NCI-H1417 (cell line): ENCODE results near the gene SLC39A11.
"Not testable (repeated sequence)": the region's sequence is repeated elsewhere in the genome, so short reads cannot be mapped to it uniquely, and the experiment has no call there.

ENCODE experiments used
- DNase-seq, 3 experiments: peaks; one replicate each; lab custom pipeline; 2025; lab: John Stamatoyannopoulos, UW

SLC39A11 gene

DNA sequence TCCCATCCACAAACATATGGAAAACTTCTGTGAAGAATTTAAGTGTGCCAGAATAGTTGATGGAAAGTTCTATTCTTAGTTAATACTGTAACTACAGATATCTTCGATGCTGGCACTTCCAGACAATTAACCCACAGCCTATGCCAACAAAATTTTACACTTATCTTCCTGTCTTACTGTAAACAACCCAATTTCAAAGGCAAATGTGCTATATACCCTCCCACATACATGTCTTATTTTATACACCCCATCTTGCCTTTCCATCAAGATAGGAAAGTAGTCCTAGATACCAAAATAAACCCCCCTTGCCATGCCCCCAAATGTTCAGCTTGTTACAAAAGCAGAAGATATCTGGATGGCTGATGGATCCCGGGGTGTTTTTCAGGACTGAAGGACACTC is 306.3 kb downstream of the SLC39A11 start:
- no peak for DNase-seq

DNA sequence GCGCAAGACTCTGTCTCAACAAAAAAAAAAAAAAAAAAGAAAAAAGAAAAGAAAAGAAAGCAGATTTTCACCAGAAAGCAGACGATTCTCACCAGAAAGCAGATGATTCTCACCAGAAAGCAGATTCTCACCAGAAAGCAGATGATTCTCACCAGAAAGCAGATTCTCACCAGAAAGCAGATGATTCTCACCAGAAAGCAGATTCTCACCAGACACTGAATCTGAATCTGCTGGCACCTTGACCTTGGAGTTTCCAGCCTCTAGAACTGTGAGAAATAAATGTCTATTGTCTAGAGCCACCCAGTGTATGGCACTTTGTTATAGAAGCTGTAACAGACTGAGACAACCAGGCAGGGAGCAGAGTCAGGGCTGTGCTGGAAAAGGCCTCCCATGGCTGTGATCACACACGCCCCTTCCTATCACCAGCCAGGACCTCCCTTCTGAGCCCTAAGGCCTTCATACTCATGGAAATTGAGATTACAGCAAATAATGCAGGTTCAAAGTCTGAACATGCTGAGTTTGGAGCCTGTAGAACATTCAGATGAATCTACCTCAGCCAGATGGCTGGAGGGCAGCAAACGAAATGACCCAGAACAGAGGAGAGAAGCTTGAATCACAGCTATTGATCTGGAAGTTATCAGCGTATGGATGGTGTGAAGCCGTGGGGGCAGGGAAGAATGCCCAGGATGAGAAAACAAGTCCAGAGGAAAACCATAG is 309.3 kb downstream of the SLC39A11 start:
- DNase-seq, result no peak

DNA sequence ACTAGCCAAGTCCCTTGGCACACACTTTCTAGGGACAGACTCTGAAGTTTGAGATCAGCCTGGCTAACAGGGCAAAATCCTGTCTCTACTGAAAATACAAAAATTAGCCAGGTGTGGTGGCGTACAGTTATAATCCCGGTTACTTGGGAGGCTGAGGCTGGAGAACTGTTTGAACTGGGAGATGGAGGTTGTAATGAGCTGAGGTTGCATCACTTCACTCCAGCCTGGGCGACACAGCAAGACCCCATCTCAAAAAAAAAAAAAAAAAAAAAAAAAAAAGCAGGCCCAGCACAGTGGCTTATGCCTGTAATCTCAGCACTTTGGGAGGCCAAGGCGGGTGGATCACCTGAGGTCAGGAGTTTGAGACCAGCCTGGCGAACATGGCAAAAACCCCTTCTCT is 310.1 kb downstream of the SLC39A11 start:
- not testable (repeated sequence) for DNase-seq

DNA sequence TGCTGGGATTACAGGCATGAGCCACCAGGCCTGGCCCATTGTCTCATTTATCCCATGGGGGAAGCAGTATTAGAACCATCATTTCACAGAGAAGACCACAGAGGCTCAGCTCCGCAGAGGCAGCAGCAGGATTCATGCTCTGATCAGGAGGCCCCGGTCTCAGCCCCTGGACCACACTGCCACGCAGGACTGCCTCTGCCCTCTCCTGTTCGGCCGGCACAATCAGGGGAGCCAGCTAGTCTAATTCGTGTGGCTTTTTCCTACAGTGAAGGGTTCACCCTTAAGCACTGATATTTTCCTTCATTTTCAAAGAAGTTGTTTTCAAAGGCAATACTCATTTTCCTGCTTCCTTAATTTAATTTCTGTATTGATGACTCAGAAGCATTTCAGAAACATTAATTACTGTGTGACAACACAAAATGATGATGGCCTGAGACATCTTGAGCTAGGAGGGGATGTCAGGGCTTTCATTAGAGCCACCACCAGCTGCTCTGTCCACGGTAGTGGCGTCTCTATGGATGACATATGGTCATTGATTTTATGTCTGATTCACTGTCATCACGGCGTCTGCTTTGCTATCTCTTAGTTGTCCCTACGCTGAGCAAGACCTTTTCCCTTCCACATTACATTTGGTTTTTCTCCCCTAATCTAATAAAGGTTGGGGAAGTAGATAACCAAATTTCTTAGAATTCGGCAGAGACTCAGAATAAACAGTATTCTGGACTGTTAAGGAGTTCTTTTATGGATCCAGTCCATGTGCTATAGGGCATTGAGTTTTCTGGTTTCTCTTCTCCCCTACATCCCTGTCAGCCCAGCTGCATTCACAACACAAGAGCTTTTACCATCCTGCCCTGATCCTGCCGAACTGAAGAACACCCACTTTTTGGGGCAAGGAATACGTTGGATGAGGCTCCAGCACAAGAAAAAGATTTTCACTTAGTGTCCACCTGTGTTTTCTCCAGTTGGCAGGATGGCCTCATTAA is 314.0 kb downstream of the SLC39A11 start:
- peak in 1 of 3 experiments; percentile 28 for DNase-seq

DNA sequence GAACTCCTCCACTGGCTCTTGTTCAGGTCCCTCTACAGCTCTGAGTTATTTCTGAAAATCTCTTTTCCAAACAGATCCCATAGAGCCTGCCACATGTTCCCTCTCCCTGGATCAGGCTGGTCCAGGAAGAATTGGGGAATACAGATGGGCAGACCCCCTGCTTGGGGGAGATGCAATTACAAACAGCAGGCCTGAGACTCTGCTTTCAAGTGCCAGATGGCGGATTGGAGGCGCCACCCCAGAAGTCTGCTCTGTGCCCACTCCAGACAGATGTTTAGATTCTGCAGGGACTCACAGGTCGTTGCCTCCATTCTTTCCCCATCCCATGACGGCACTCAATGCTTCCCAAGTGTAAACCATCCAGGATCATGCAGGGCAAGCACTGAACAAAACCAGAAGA is 316.6 kb downstream of the SLC39A11 start:
- peak in 1 of 3 experiments; percentile 16 for DNase-seq

DNA sequence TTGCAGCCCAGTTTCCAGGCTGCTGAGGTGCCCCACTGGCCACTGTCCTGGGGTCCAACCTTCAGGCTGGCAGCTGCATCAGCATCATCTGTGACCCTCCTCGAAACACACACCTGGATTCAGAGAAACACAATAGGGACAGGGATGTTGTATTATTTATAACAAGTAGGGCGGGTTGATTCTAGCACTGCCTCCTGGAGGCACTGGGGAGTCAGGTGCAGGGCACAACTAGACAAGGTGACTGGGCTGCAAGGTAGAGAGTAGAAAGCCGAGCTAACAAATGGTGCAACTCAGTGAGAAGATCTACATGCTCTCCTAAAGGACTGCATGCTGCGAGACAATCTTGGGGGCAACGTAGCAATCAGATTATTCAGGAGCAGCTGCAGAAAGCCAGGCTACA is 317.3 kb downstream of the SLC39A11 start:
- DNase-seq, result no peak

DNA sequence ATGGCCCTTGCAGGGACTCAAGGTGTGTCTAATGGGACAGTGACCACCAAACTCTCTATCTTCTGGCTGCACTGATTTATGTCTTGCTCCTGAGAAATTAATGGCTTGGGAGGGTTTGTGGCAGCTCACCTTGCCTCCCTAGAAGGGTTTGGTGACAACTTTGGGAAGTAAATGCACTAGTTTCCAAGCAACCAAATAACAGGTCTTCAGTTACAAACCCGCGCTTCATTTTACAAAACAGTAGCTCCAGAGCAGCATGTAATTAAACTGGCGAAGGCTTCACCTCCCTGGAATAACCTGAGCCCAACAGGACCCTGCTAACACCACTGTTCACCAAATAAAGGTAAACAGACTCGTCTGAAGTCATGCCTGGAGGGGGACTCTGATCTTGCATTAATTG is 318.3 kb downstream of the SLC39A11 start:
- peak in 2 of 3 experiments; percentile 23 to 68 for DNase-seq

DNA sequence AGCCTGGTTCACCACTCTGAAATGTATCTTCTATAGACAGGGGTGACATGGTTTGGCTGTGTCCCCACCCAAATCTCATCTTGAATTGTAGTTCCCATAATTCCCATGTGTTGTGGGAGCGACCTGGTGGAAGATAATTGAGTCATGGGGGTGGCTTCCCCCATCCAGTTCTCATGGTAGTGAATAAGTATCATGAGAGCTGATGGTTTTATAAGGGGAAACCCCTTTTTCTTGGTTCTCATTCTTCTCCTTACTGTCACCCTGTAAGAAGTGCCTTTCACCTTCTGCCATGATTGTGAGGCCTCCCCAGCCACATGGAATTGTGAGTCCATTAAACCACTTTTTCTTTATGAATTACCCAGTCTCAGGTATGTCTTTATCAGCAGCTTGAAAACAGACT is 319.3 kb downstream of the SLC39A11 start:
- not testable (repeated sequence) for DNase-seq

DNA sequence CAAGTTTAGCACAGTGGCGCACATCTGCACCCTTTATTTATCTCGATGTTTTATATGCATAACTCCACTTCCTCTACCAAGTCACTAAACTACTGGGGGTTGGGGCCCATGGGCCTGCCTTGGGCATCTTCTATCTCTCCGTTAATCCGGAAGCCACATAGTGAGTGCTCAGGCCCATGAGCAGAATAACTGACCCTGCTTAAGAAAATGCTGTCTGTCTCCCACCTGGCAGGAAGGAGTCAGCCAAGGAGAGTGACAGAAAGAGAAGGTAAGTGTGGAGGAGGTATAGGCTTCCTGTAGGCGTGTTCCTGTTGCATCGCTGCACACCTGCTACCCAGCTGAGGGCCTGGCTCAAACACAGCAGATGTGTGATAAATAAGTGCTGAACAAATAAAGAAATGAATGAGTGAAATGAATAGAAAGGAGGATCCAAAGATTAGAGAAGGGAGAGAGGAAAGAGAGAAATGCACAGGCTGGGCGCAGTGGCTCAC is 320.1 kb downstream of the SLC39A11 start:
- no peak for DNase-seq

DNA sequence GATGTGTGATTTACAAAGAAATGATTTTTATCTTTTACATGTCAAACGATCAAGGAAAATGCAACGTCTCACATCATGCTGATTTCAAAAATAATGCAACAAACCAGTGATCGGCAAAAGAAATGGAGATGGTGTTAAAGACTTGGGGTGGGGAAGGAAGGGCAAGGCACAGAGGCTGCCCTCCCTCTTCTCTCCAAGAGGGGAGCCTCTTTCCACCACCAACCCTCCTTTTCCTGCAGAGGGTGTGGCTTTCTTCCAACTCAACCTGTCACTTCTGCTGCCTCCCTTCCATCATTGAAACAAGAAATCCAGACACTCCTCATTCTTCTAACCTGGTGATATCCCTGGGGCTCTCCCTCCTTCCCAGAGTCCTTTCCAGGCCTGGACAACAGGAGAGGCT is 320.8 kb downstream of the SLC39A11 start:
- no peak for DNase-seq

DNA sequence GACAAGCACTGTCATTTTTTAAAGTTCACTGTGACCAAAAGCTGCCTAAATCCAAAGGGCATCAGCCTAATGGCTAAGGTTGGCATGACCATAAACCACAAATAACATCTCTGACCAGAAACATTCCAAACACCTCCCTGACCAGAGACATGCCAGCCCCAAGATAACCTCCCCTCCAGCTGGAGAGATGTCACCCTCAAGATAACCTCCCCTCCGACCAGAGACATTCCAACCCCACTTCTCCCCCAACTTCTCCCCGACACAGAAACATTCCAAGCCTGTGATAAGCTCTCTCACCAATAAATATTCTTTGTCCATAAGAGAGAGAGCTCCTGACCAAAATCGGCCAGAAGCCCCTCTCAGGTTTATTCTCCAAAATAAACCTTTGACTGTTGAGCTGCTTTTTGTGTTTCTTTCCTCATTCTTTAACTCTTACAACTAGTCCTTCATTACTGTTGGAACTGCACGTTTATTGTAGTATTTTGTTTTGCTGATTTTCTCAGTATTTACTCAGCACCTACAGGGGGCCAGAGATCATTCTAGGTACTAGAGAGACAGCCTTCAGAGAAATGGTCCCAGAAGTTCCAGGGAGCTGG is 325.6 kb downstream of the SLC39A11 start:
- no peak for DNase-seq

DNA sequence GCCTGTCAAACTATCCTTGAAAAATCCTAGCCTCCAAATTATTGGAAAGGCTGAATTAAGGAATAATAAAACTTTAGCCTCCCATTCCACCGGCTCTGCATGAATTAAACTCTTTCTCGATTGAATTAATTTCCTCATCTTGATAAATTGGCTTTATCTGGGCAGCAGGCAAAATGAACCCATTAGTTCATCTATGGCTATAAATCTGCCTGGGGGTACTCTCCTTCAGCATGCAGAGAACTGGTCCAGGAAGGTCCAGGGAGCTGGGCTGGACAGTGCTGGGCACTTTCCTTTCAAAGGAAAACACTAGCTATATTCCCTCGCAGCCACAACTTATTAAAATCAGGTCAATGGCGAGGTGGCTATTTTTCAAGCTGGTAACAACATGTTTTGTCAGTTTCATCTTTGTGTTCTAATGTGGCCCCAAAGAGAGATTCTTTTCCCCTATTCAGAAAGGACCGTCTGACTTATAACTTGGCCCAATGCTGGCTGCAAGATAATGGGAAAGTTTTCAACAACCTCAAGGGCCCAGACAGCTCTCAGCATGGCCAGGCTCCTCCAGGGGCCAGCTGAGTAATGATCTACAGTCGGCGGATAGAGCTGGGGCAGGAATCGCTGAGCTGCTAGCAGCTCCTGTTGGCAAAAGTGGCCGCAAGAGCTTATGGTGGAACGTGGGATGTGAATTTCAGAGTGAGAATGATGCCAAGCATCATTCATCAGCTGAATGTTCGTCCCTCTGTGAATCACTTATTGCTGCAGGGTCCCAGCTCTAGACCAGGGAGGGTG is 326.9 kb downstream of the SLC39A11 start:
- no peak for DNase-seq

DNA sequence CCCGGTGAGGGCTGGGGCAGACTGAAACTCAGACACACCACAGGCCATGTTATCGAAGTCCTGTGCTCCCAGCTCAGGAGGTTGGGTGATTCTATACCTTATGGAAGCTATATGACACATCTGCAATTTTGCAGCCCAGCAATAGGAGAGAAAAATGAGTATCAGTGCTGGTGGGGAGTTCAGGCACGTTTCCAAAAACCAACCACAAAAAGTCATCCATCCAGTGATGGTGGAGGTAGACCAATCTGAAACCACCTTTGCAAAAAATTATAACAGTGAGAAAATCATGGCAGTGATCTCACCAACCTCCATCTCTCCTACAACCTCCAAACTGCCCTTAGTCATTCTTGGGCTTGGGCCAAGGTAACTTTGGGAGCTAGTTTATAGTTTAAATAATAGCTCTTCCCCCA is 327.9 kb downstream of the SLC39A11 start:
- no peak for DNase-seq

DNA sequence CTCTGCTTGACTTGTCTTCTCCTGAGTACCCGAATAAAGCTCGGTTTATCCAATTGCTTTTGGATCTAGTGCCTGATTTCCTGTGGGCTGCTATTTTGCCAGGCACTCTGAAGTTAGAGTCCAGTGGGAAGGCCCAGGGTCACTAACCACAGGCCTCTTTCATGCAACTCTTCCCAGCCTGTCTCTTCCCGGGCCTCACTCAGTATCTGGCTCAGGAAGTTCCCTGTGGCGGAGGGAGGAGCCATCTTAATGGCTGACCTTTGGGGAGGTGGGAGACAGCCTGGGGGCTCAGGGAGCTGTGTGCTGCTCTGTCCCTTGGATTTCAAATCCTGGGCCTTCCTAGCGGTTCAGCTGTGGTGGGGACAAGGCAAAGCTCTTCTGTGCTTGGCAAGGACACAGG is 328.5 kb downstream of the SLC39A11 start:
- no peak for DNase-seq

DNA sequence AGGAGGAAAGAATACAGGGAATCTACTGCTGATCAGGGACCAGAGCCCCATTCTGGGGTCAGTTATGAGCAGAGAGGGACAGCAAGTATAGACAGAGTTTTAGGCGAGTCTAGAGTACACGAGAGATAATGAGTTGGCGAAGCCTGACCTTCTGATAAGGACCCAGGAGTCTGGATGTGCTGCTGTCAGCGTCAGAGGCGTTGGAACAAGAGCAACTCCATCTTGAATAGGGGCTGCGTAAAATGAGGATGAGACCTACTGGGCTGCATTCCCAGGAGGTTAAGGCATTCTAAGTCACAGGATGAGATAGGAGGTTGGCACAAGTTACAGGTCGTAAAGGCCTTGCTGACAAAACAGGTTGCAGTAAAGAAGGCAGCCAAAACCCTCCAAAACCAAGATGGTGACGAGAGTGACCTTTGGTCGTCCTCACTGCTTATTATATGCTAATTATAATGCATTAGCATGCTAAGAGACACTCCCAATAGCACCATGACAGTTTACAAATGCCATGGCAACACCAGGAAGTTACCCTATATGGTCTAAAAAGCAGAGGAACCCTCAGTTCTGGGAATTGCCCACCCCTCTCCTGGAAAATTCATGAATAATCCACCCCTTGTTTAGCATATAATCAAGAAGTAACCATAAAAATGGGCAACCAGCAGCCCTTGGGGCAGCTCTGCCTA is 330.5 kb downstream of the SLC39A11 start:
- DNase-seq, result not testable (repeated sequence)

DNA sequence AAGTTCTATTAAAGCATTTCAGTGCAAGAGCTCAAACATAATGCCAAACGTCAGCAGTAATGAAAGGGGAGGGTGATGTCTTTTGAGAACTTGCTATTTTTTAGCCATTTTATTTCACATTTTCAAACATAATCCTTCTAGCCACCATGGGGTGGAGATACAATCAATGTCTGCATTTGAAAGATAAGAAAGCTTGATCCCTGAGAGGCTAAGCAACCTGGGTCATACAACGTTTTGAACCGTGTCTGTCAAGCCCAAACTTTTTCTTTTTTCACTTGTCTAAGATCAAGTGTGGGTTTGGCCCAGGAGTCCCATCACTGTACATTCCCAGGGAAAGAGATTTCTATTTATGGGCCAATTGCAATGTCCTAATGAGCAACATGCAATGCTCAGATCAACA is 331.1 kb downstream of the SLC39A11 start:
- DNase-seq, result no peak

DNA sequence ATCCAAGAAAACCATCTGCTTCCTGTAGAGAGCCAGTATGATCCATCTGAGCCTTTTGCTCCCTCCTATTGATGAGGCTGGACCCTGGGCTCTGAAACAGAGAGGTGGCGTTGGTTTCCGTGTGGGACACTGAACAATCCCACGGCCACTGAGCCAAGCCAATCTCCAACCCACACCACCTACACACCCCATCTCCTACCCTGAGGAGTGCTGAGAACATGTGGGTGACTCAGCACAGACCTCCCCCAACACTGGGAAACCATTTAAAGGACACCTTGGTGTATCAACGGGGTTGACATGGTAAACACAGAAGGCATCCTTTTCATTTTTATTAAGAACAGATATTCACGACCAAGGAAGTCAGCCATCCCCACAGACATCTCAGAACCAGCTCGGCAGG is 332.1 kb downstream of the SLC39A11 start:
- no peak for DNase-seq

DNA sequence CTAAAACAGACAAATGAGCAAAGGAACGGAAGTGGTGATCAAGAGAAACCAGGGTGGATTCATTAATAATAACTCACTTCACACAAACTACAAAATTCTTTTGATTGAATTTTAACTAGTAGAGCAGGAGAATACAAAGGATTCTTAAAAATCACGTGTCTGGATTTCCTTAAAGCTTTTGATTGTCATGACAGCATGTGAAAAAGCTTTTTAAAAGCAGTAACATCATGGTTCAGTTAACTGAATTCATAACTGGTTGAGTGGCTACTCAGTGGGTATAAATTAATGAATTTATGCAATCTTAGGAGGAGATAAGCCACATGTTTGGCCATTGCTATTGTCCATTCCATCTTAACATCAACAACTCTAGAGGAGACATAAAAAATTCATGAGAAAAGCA is 333.2 kb downstream of the SLC39A11 start:
- no peak for DNase-seq

DNA sequence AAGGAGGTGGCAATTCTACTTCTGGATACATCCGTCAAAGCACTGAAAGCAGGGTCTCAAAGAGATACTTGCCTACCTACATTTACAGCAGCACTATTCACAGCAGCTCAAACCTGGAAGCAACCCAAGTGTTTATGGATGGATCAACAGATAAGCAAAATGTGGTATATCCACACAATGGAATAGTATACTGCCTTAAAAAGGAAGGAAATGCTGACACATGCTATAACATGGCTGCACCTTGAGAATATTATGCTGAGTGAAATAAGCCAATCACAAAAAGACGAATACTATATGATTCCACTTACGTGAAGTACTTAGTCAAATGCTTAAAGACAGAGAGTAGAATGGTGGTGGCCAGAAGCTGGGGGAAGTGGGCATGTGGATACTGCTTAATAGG is 336.2 kb downstream of the SLC39A11 start:
- DNase-seq, result no peak

DNA sequence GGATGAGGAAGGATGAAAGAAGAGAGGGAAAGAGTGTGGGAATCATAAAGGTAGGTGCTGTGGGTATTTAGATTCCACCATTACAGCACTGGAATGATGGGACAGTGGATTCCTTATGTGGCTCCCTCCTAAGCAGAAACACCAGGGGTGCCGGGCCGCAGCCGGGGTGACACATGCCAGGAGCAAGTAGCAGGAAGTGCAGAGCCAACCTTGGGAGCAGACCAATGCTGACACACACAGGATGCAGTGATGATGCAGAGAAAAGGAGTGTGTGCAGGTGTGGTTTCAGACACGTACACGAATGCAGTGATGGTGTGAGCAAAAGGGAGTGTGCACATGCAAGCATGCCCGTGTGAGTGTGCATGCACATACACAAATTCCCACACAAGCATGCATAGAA is 338.0 kb downstream of the SLC39A11 start:
- DNase-seq, result no peak

DNA sequence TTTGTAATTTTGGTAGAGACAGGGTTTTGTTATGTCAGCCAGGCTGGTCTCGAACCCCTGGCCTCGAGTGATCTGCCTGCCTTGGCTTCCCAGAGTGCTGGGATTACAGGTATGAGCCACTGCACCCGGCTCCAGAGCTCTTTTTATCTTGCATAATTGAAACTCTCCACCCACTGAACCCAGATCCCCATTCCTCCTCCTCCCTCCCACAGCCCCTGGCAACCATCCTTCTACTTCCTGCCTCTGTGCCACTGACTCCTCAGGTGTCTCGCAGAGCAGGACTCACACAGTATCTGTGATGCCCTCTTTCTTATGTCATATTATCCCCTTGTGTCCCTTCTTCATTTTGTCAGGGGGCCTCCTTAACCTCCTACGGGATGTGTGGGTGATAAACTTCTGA is 340.7 kb downstream of the SLC39A11 start:
- DNase-seq, result no peak
